OCI-LY1 (cell line): Measurements from ENCODE around the gene PLAAT4.

ENCODE experiments used
- H2AFZ ChIP-seq: fragments of 200-600 bp; sonication (generic), shearing (Covaris generic); 2 replicates; pipeline ENCODE4 v1.6.0; 2014; ENCODE audit warnings: antibody characterized with exemption, mild to moderate bottlenecking, low read length
- H3F3A ChIP-seq: fragments of 200-600 bp; sonication (generic), shearing (Covaris generic); 2 replicates; pipeline ENCODE4 v1.6.0; 2014; ENCODE audit warnings: mild to moderate bottlenecking, antibody characterized with exemption, low read length, moderate library complexity; ENCODE audit not compliant: insufficient read depth
- H3K27ac ChIP-seq: fragments of 200-600 bp; sonication (generic); 2 replicates; pipeline ENCODE4 v1.5.1; 2014; ENCODE audit warnings: low read length, mixed run types, mild to moderate bottlenecking, low read depth; ENCODE audit not compliant: poor library complexity, severe bottlenecking
- H3K27me3 ChIP-seq: fragments of 200-600 bp; sonication (generic); 2 replicates; pipeline ENCODE4 v1.6.0; 2014; ENCODE audit warnings: antibody characterized with exemption, mild to moderate bottlenecking, low read length, moderate library complexity; ENCODE audit not compliant: insufficient read depth
- H3K36me3 ChIP-seq: fragments of 200-600 bp; sonication (generic); 2 replicates; pipeline ENCODE4 v1.6.1; 2014; ENCODE audit warnings: mild to moderate bottlenecking, antibody characterized with exemption, low read length, moderate library complexity, mixed read lengths; ENCODE audit not compliant: insufficient read depth
- H3K4me1 ChIP-seq: fragments of 200-600 bp; sonication (generic); 2 replicates; pipeline ENCODE4 v1.5.1; 2014; ENCODE audit warnings: mild to moderate bottlenecking, low read length, moderate library complexity; ENCODE audit not compliant: insufficient read depth, severe bottlenecking
- H3K4me2 ChIP-seq: fragments of 200-600 bp; sonication (generic), shearing (Covaris generic); 2 replicates; pipeline ENCODE4 v1.6.1; 2014; ENCODE audit warnings: low read length
- H3K4me3 ChIP-seq: fragments of 200-600 bp; sonication (generic); 2 replicates; pipeline ENCODE4 v1.5.1; 2014; ENCODE audit warnings: low read length, low read depth, mild to moderate bottlenecking, mixed read lengths; ENCODE audit not compliant: poor library complexity, severe bottlenecking
- H3K79me2 ChIP-seq: fragments of 200-600 bp; shearing (Covaris generic); 2 replicates; pipeline ENCODE4 v1.6.1; 2016; ENCODE audit warnings: mixed run types, low read length, mixed read lengths; ENCODE audit not compliant: insufficient read depth
- H3K9ac ChIP-seq: fragments of 200-600 bp; sonication (generic), shearing (Covaris generic); 2 replicates; pipeline ENCODE4 v1.6.1; 2014; ENCODE audit warnings: mild to moderate bottlenecking, low read length, mixed read lengths
- H3K9me2 ChIP-seq: fragments of 200-600 bp; sonication (generic), shearing (Covaris generic); 2 replicates; pipeline ENCODE4 v1.6.1; 2014; ENCODE audit warnings: low read depth, mild to moderate bottlenecking, low read length, mixed read lengths
- H3K9me3 ChIP-seq: fragments of 200-600 bp; shearing (Covaris generic); 2 replicates; pipeline ENCODE4 v1.6.1; 2014; ENCODE audit warnings: low read length, mixed read lengths
- H4K20me1 ChIP-seq: fragments of 200-600 bp; sonication (generic), shearing (Covaris generic); 2 replicates; pipeline ENCODE4 v1.6.0; 2016; ENCODE audit warnings: mild to moderate bottlenecking, low read length; ENCODE audit not compliant: insufficient read depth
- CTCF ChIP-seq: fragments of 200-600 bp; sonication (generic), shearing (Covaris generic); IDR thresholded peaks from 2 replicates; pipeline ENCODE4 v1.5.1; 2017; ENCODE audit warnings: mild to moderate bottlenecking, antibody characterized with exemption, low read length, moderate library complexity, mixed read lengths
- EZH2 ChIP-seq: fragments of 200-600 bp; sonication (generic), shearing (Covaris generic); IDR thresholded peaks from 2 replicates; pipeline ENCODE4 v1.8.0; 2017; ENCODE audit warnings: borderline replicate concordance, mixed run types, mild to moderate bottlenecking, antibody characterized with exemption, low read length, moderate library complexity, mixed read lengths

The PLAAT4 gene

GRCh38 chr11:63558459-63559157 lies 22.0 kb downstream of the PLAAT4 start:
- no peak for TF ChIP-seq CTCF
- TF ChIP-seq EZH2: no peak
- Histone ChIP-seq H3K4me3 (no peak overlapping the region), H3K79me2 (no peaks in the 10 kb centered on the region), H3K4me1 (peaks cover 32% of the 10 kb centered on the region), H3K9me3 (no peaks in the 10 kb centered on the region), H3K36me3 (no peaks in the 10 kb centered on the region), H3K4me2 (no peak overlapping the region), H4K20me1 (no peaks in the 10 kb centered on the region), H3K9me2 (no peaks in the 10 kb centered on the region), H3K9ac (no peak overlapping the region), H3K27ac (no peak overlapping the region), H3F3A (no peaks in the 10 kb centered on the region), H3K27me3 (no peaks in the 10 kb centered on the region), H2AFZ (no peak overlapping the region)

- no peak for TF ChIP-seq EZH2
- no peak for TF ChIP-seq CTCF
- H3K4me2 ChIP-seq: no peak overlapping the region
- no peaks in the 10 kb centered on the region for H3K9me3 ChIP-seq
- H3K79me2 ChIP-seq: no peaks in the 10 kb centered on the region
- no peak overlapping the region for H2AFZ ChIP-seq
- no peak overlapping the region for H3K9ac ChIP-seq
- H3K9me2 ChIP-seq: no peaks in the 10 kb centered on the region
- no peak overlapping the region for H3K4me3 ChIP-seq
- H3F3A ChIP-seq: no peaks in the 10 kb centered on the region
- no peak overlapping the region for H3K27ac ChIP-seq
- H3K27me3 ChIP-seq: no peaks in the 10 kb centered on the region
- no peaks in the 10 kb centered on the region for H3K36me3 ChIP-seq
- peaks cover 34% of the 10 kb centered on the region for H3K4me1 ChIP-seq
- H4K20me1 ChIP-seq: no peaks in the 10 kb centered on the region
These were observed 24.0 kb downstream of the PLAAT4 start for GRCh38 chr11:63560506-63561180.

GRCh38 chr11:63563201-63564055 lies 26.8 kb downstream of the PLAAT4 start, which contains the start of gene PLAAT2:
Gene PLAAT2, minus strand, starts transcription at chr11:63563379. Its CDS starts 55 bp downstream, at chr11:63563324.
- Histone ChIP-seq H3F3A (no peaks in the 10 kb centered on the region; the same call in 1 of the 2 replicates), H2AFZ (no peak within 1 kb of the TSS), H3K4me1 (peaks cover 51% of the 10 kb centered on the region), H3K4me3 (no peak within 1 kb of the TSS), H3K9me2 (no peaks in the 10 kb centered on the region), H3K79me2 (no peaks in the 10 kb centered on the region), H3K27ac (no peak within 1 kb of the TSS), H3K9ac (no peak within 1 kb of the TSS), H3K27me3 (no peaks in the 10 kb centered on the region), H4K20me1 (no peaks in the 10 kb centered on the region), H3K9me3 (no peaks in the 10 kb centered on the region), H3K4me2 (no peak within 1 kb of the TSS), H3K36me3 (no peaks in the 10 kb centered on the region)
- TF ChIP-seq CTCF: no peak
- TF ChIP-seq EZH2: no peak
